H1 (cell line): ENCODE data around the gene CSH1. TPM values are rescaled to one million over a fixed set of nuclear protein-coding genes. Genes with fewer than 3 reads are reported as not detected.

Experiments used
- CTCF ChIA-PET: fragments of 300-600 bp; sonication (Branson Sonifier 250); formaldehyde crosslinking; loops from one replicate; lab custom pipeline; 2021; ENCODE audit not compliant: partially characterized antibody; lab: Charles Lee
- POLR2A ChIA-PET: fragments of 300-600 bp; sonication (Branson Sonifier 250); formaldehyde crosslinking; loops from one replicate; lab custom pipeline; 2021; ENCODE audit warnings: inconsistent platforms; ENCODE audit not compliant: partially characterized antibody; lab: Charles Lee
- DNase-seq, 2 experiments: peaks; one replicate each; pipeline versions ENCODE4 v3.0.0 to v3.0.0-alpha.2; 2010 to 2022; ENCODE audit warnings: low spot score in 2 of 2, low read depth in 1 of 2, mixed read lengths in 1 of 2
- FAIRE-seq: peaks from 2 replicates; lab custom pipeline; 2011; peaks lifted over from hg19 to GRCh38; lab: Jason Lieb, UNC
- H2AFZ ChIP-seq: 2 replicates; pipeline ENCODE4 v1.8.1; 2012; ENCODE audit warnings: low read length, inconsistent platforms
- H2AK5ac ChIP-seq: 2 replicates; pipeline ENCODE4 v1.6.1; 2013; ENCODE audit warnings: low read depth, low read length
- H2BK120ac ChIP-seq: replicated peaks from 2 replicates; pipeline ENCODE3; 2013; ENCODE audit warnings: low read depth, low read length, inconsistent platforms
- H2BK12ac ChIP-seq: 2 replicates; pipeline ENCODE4 v1.6.1; 2013; ENCODE audit warnings: low read depth, low read length
- H2BK15ac ChIP-seq: 2 replicates; pipeline ENCODE4 v1.6.1; 2013; ENCODE audit warnings: low read length
- H2BK20ac ChIP-seq: 2 replicates; pipeline ENCODE4 v1.6.1; 2013; ENCODE audit warnings: low read length
- H2BK5ac ChIP-seq: 2 replicates; pipeline ENCODE4 v1.6.1; 2013; ENCODE audit warnings: low read depth, low read length
- H3K14ac ChIP-seq: 2 replicates; pipeline ENCODE4 v1.6.1; 2013; ENCODE audit warnings: inconsistent platforms; ENCODE audit not compliant: insufficient read length
- H3K18ac ChIP-seq: 2 replicates; pipeline ENCODE4 v1.6.1; 2013; ENCODE audit warnings: low read length; ENCODE audit errors: extremely low read depth
- H3K23ac ChIP-seq: 2 replicates; pipeline ENCODE4 v1.6.1; 2013; ENCODE audit warnings: inconsistent platforms; ENCODE audit not compliant: insufficient read length
- H3K23me2 ChIP-seq: 2 replicates; pipeline ENCODE4 v1.6.1; 2013; ENCODE audit warnings: low read depth, low read length
- H3K27ac ChIP-seq: 2 replicates; pipeline ENCODE4 v1.6.1; 2011; ENCODE audit warnings: low read depth, low read length, inconsistent platforms
- H3K27me3 ChIP-seq, 4 experiments: replicated peaks in 1 of 4; 1 replicate in 1 of 4; 2 replicates in 3 of 4; pipeline versions ENCODE4 v1.6.1 to v1.8.1; 2011 to 2013; ENCODE audit warnings: low read length in 3 of 4, mild to moderate bottlenecking in 3 of 4, inconsistent platforms in 2 of 4, mixed read lengths in 2 of 4, moderate library complexity in 1 of 4; ENCODE audit not compliant: control insufficient read depth in 3 of 4, insufficient read depth in 3 of 4; ENCODE audit errors: extremely low read depth in 1 of 4
- H3K36me3 ChIP-seq, 4 experiments: 2 replicates each; pipeline versions ENCODE4 v1.6.1 to v1.8.1; 2011 to 2013; ENCODE audit warnings: mild to moderate bottlenecking in 4 of 4, low read length in 3 of 4, moderate library complexity in 2 of 4, control low read depth in 1 of 4, inconsistent platforms in 1 of 4; ENCODE audit not compliant: insufficient read depth in 4 of 4, control insufficient read depth in 2 of 4
- H3K4ac ChIP-seq: replicated peaks from 2 replicates; pipeline ENCODE3; 2013; ENCODE audit warnings: low read length, low read depth, mixed read lengths, inconsistent platforms; ENCODE audit not compliant: insufficient read length
- H3K4me1 ChIP-seq, 4 experiments: replicated peaks in 1 of 4; 1 replicate in 1 of 4; 2 replicates in 3 of 4; pipeline versions ENCODE4 v1.6.1 to v1.8.1; 2011 to 2013; ENCODE audit warnings: low read length in 3 of 4, inconsistent platforms in 2 of 4, mixed read lengths in 1 of 4; ENCODE audit not compliant: insufficient read depth in 4 of 4, control insufficient read depth in 3 of 4
- H3K4me2 ChIP-seq, 2 experiments: 2 replicates each; pipeline versions ENCODE4 v1.6.1 to v1.8.1; 2011 to 2013; ENCODE audit warnings: low read depth in 2 of 2, low read length in 2 of 2, control low read depth in 1 of 2, inconsistent platforms in 1 of 2, mild to moderate bottlenecking in 1 of 2; ENCODE audit not compliant: insufficient read depth in 1 of 2
- H3K4me3 ChIP-seq, 4 experiments: fragments of 200-600, 300-600 bp in 1 of 4; sonication (generic), shearing (Covaris generic), sonication (Bioruptor Twin) in 1 of 4; 2 replicates each; pipeline versions ENCODE4 v1.5.1 to v1.8.1; 2011 to 2016; ENCODE audit warnings: low read length in 4 of 4, low read depth in 3 of 4, control low read depth in 2 of 4, inconsistent platforms in 2 of 4, mild to moderate bottlenecking in 2 of 4, mixed read lengths in 1 of 4, moderate library complexity in 1 of 4; ENCODE audit not compliant: insufficient read depth in 2 of 4; ENCODE audit errors: extremely low read depth in 1 of 4
- H3K56ac ChIP-seq: replicated peaks from 2 replicates; pipeline ENCODE3; 2013; ENCODE audit warnings: low read depth, mild to moderate bottlenecking, mixed read lengths, low read length, inconsistent platforms; ENCODE audit not compliant: insufficient read length
- H3K79me1 ChIP-seq: 2 replicates; pipeline ENCODE4 v1.6.1; 2013; ENCODE audit warnings: low read depth, low read length, control low read depth
- H3K79me2 ChIP-seq, 2 experiments: 2 replicates each; pipeline versions ENCODE4 v1.6.1 to v1.8.1; 2012 to 2013; ENCODE audit warnings: low read length in 2 of 2, mild to moderate bottlenecking in 2 of 2, inconsistent platforms in 1 of 2; ENCODE audit not compliant: insufficient read depth in 2 of 2, control insufficient read depth in 1 of 2
- H3K9ac ChIP-seq, 4 experiments: replicated peaks in 1 of 4; 1 replicate in 1 of 4; 2 replicates in 3 of 4; pipeline versions ENCODE4 v1.6.1 to v1.8.1; 2011 to 2013; ENCODE audit warnings: low read depth in 3 of 4, low read length in 3 of 4, control low read depth in 2 of 4, mild to moderate bottlenecking in 2 of 4, moderate library complexity in 2 of 4, inconsistent platforms in 1 of 4; ENCODE audit errors: extremely low read depth in 1 of 4
- H3K9me3 ChIP-seq, 2 experiments: 2 replicates each; pipeline versions ENCODE4 v1.6.1 to v1.8.1; 2012 to 2013; ENCODE audit warnings: mild to moderate bottlenecking in 2 of 2, moderate library complexity in 2 of 2, control low read depth in 1 of 2, inconsistent platforms in 1 of 2, low read depth in 1 of 2, low read length in 1 of 2, mixed read lengths in 1 of 2; ENCODE audit not compliant: insufficient read depth in 2 of 2
- H4K20me1 ChIP-seq, 2 experiments: replicated peaks in 1 of 2; 2 replicates each; pipeline versions ENCODE3 to v1.8.1; 2011 to 2013; ENCODE audit warnings: inconsistent platforms in 2 of 2, low read length in 2 of 2, mild to moderate bottlenecking in 1 of 2; ENCODE audit not compliant: insufficient read depth in 2 of 2, control insufficient read depth in 1 of 2
- H4K5ac ChIP-seq: 2 replicates; pipeline ENCODE4 v1.6.1; 2013; ENCODE audit warnings: low read length, low read depth, mixed read lengths, inconsistent platforms; ENCODE audit not compliant: insufficient read length
- H4K8ac ChIP-seq: 2 replicates; pipeline ENCODE4 v1.8.0; 2013; ENCODE audit warnings: mild to moderate bottlenecking, moderate library complexity, low read length, inconsistent platforms; ENCODE audit not compliant: insufficient read depth; ENCODE audit errors: extremely low read depth
- H4K91ac ChIP-seq: replicated peaks from 2 replicates; pipeline ENCODE3; 2013; ENCODE audit warnings: low read length, mixed read lengths, inconsistent platforms; ENCODE audit not compliant: insufficient read length
- BACH1 ChIP-seq: IDR thresholded peaks from 2 replicates; pipeline ENCODE4 v1.6.1; 2012; ENCODE audit warnings: low read length, improper control_type of control experiment
- HDAC6 ChIP-seq: IDR thresholded peaks from one replicate; pipeline ENCODE4 v1.7.1; 2012; ENCODE audit warnings: low read depth, mild to moderate bottlenecking, inconsistent platforms, low read length, moderate library complexity
- POLR2AphosphoS5 ChIP-seq: IDR thresholded peaks from 2 replicates; pipeline ENCODE4 v1.6.1; 2011; ENCODE audit warnings: low read depth, low read length
- SIN3A ChIP-seq, 2 experiments: IDR thresholded peaks in 1 of 2; conservative IDR thresholded peaks in 1 of 2; 2 replicates each; pipeline ENCODE4 v1.6.1; 2011 to 2012; ENCODE audit warnings: low read length in 2 of 2, improper control_type of control experiment in 1 of 2, low read depth in 1 of 2, mild to moderate bottlenecking in 1 of 2
- SIX5 ChIP-seq: IDR thresholded peaks from 2 replicates; pipeline ENCODE4 v1.6.1; 2011; ENCODE audit warnings: mild to moderate bottlenecking, low read depth, low read length
- SP1 ChIP-seq: IDR thresholded peaks from 2 replicates; pipeline ENCODE4 v1.6.1; 2011; ENCODE audit warnings: low read depth, low read length
- SRF ChIP-seq: IDR thresholded peaks from 2 replicates; pipeline ENCODE4 v1.6.1; 2011; ENCODE audit warnings: mild to moderate bottlenecking, low read depth, low read length, moderate library complexity
- TEAD4 ChIP-seq: IDR thresholded peaks from 2 replicates; pipeline ENCODE4 v1.6.1; 2012; ENCODE audit warnings: low read depth, low read length, inconsistent platforms, mixed read lengths
- YY1 ChIP-seq: IDR thresholded peaks from 2 replicates; pipeline ENCODE4 v1.6.1; 2011; ENCODE audit warnings: low read depth, mild to moderate bottlenecking, low read length
- WGBS, 2 experiments: shearing (Covaris generic) in 1 of 2; methylation state at CpG; one replicate each; pipeline versions ENCODE4 v1.1.6 to v1.1.7; 2013 to 2015; ENCODE audit warnings: low lambda C conversion rate in 2 of 2, mixed read lengths in 2 of 2, inconsistent platforms in 1 of 2, low coverage in 1 of 2, missing lambda C conversion rate in 1 of 2; ENCODE audit not compliant: insufficient replicate concordance in 2 of 2, insufficient coverage in 1 of 2, insufficient read length in 1 of 2; ENCODE audit errors: extremely low coverage in 1 of 2, missing lambda C conversion rate in 1 of 2; 5-methylcytosine and 5-hydroxymethylcytosine counted together
- polyA plus RNA-seq, 7 experiments: library from polyadenylated mRNA; depleted of rRNA in 3 of 7; stranded (reverse) in 5 of 7; unstranded in 2 of 7; fragments of >200 nt in 5 of 7; fragments of 200-250 nt in 2 of 7; gene quantifications; 1 replicate in 5 of 7; 2 replicates in 1 of 7; 4 replicates in 1 of 7; pipeline versions ENCODE4 v1.2.1 to v1.2.3, GENCODE V29; 2011 to 2013; ENCODE audit warnings: missing spikeins in 2 of 7, mixed read lengths in 2 of 7
- total RNA-seq: library from RNA; stranded (reverse); fragmentation: NEBNext Ultra II Directional; extraction: Animal tissue kit (Norgen Biotek cat#: 25700); gene quantifications from 2 replicates; pipeline ENCODE4 v1.2.1, GENCODE V29; 2021

Gene CSH1
- total and polyA plus RNA-seq, 2 of the 8 experiments (the other 6 are each of a cell fraction or from before 2014, with no cell fraction given), result 0.12 TPM; not detected in 1

DNA sequence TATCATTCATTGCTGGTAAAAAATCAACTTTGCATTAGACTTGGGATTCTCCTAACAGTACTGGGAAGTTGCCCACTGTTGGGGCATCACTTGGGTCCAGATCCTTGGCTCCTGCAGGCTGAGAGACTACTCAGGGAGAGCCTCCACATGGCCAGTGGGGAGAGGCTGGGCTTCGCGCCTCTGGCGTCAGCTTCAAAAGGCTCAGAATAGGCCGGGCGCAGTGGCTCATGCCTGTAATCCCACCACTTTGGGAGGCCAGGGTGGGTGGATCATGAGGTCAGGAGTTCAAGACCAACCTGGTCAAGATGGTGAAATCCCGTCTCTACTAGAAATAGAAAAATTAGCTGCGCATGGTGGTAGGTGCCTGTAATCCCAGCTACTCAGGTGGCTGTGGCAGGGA is 18.1 kb upstream of the CSH1 start:
- no peak overlapping the region for H2BK20ac ChIP-seq
- H4K8ac ChIP-seq, result no peak overlapping the region
- TF ChIP-seq YY1 (no peak), SIN3A (conservative IDR thresholded peaks at IDR 0.05 in 1 of 2, IDR thresholded peaks at IDR 0.05 in 1 of 2; ENCODE audit: low read depth in 1 of 2, low read length in 2 of 2) (no peak), POLR2AphosphoS5 (no peak), HDAC6 (no peak), BACH1 (no peak), TEAD4 (no peak), SRF (no peak), SIX5 (no peak), SP1 (no peak)
- no peak overlapping the region for H3K14ac ChIP-seq
- no peak overlapping the region for H2BK120ac ChIP-seq
- peaks cover 0 to 5% (median under 1%) of the 10 kb centered on the region in 4 experiments; a peak in 3 of 7 replicates for H3K4me1 ChIP-seq
- no peak overlapping the region for H3K23ac ChIP-seq
- no peak overlapping the region for H2BK15ac ChIP-seq
- no peak overlapping the region for H4K91ac ChIP-seq
- H4K20me1 ChIP-seq, result no peaks in the 10 kb centered on the region
- no peak overlapping the region for H2AK5ac ChIP-seq
- no peak overlapping the region for H3K4me3 ChIP-seq
- no peak overlapping the region for H2AFZ ChIP-seq
- CTCF ChIA-PET, result interaction anchor here (0.8 to 11.2 kb wide), 6 partner anchors 18 to 41 kb away, joined by 3 to 270 read pairs (median 90); partner anchors contain the start of genes CD79B and GH2
- no peak overlapping the region for H3K18ac ChIP-seq
- H3K4ac ChIP-seq, result no peak overlapping the region
- H3K36me3 ChIP-seq, result no peaks in the 10 kb centered on the region
- no peak overlapping the region for H3K4me2 ChIP-seq
- DNase-seq, result no peak
- H3K9me3 ChIP-seq, result no peaks in the 10 kb centered on the region
- no peaks in the 10 kb centered on the region for H3K79me1 ChIP-seq
- H3K27me3 ChIP-seq, result no peaks in the 10 kb centered on the region
- POLR2A ChIA-PET, result interaction anchor here (1.1 kb wide), 1 partner anchor 35 kb away, joined by 3 read pairs; no protein-coding TSS in a partner anchor
- no peak overlapping the region for H4K5ac ChIP-seq
- H3K27ac ChIP-seq, result no peak overlapping the region
- no peaks in the 10 kb centered on the region; the same call in 1 of the 2 replicates for H3K23me2 ChIP-seq
- H2BK5ac ChIP-seq, result no peak overlapping the region
- no peaks in the 10 kb centered on the region for H3K79me2 ChIP-seq
- 96% methylated on average over 7 of the region's 7 CpGs; no CpG with 5 or more reads in 1 of the 2 experiments for WGBS, 2 experiments
- no peak overlapping the region for H3K56ac ChIP-seq
- FAIRE-seq, result no peak
- H3K9ac ChIP-seq, result no peak overlapping the region
- no peak overlapping the region for H2BK12ac ChIP-seq
